ENCODE results near the gene EDEM2.

EDEM2 gene

GRCh38 chr20:35146299-35146919, 727 bp downstream of the EDEM2 start:
- TF ChIP-seq CTCF (conservative IDR thresholded peaks at IDR 0.05) = no peak
- peak overlapping the region; percentile 86 for H3K27ac ChIP-seq

- 0 out of 2 replicates have a peak overlapping the region, but pooled peaks have one; percentile 86 for H3K27ac ChIP-seq
- TF ChIP-seq CTCF (conservative IDR thresholded peaks at IDR 0.05) = peak; percentile 97
These were observed 2.0 kb downstream of the EDEM2 start for GRCh38 chr20:35145141-35145564.

- no peak for TF ChIP-seq CTCF (conservative IDR thresholded peaks at IDR 0.05)
- no peak overlapping the region for H3K27ac ChIP-seq
These were observed 2.4 kb downstream of the EDEM2 start for GRCh38 chr20:35144694-35145093.

- H3K27ac ChIP-seq = no peak overlapping the region
- no peak for TF ChIP-seq CTCF (conservative IDR thresholded peaks at IDR 0.05)
These were observed 11.1 kb downstream of the EDEM2 start for GRCh38 chr20:35135867-35136586.

- H3K27ac ChIP-seq = no peak overlapping the region
- no peak for TF ChIP-seq CTCF (conservative IDR thresholded peaks at IDR 0.05)
These were observed 12.3 kb downstream of the EDEM2 start for GRCh38 chr20:35134880-35135279.

GRCh38 chr20:35134472-35134871, 12.7 kb downstream of the EDEM2 start:
- H3K27ac ChIP-seq = no peak overlapping the region
- TF ChIP-seq CTCF (conservative IDR thresholded peaks at IDR 0.05) = no peak

- no peak overlapping the region for H3K27ac ChIP-seq
- TF ChIP-seq CTCF (conservative IDR thresholded peaks at IDR 0.05) = no peak
These were observed 13.4 kb downstream of the EDEM2 start for GRCh38 chr20:35133735-35134134.
